Body of pancreas (tissue), 4 donors: ENCODE data around the gene SMPD3. TPM values are rescaled to one million over a fixed set of nuclear protein-coding genes. Genes with fewer than 3 reads are reported as not detected.

Experiments
- ATAC-seq: fragments of 150-250 bp; one replicate; pipeline ENCODE4 v1.9.1; 2016
- DNase-seq, 4 donors: peaks; one replicate each; pipeline ENCODE4 v3.0.0-alpha.2; 2019
- H3K27ac ChIP-seq, 4 donors: fragments of 200-600 bp; sonication (generic); 1 replicate in 3 of 4; 2 replicates in 1 of 4; pipeline versions ENCODE4 v1.5.1 to v1.6.1; 2016 to 2019; ENCODE audit warnings: mild to moderate bottlenecking in 1 of 4, mixed read lengths in 1 of 4, moderate library complexity in 1 of 4
- H3K27me3 ChIP-seq, 2 donors: fragments of 200-600 bp; sonication (generic); one replicate each; pipeline ENCODE4 v1.6.0; 2016; ENCODE audit warnings: mild to moderate bottlenecking in 1 of 2
- H3K36me3 ChIP-seq, 2 donors: fragments of 200-600 bp; sonication (generic); replicated peaks in 1 of 2; 2 replicates each; pipeline ENCODE4 v1.5.1; 2016; ENCODE audit warnings: low read depth in 2 of 2; ENCODE audit not compliant: insufficient read depth in 1 of 2
- H3K4me1 ChIP-seq: fragments of 200-600 bp; sonication (generic); one replicate; pipeline ENCODE4 v1.6.0; 2016
- H3K4me3 ChIP-seq, 2 donors: fragments of 200-600 bp; sonication (generic); 1 replicate in 1 of 2; 2 replicates in 1 of 2; pipeline ENCODE4 v1.5.1; 2016 to 2019
- H3K9me3 ChIP-seq, 3 donors: fragments of 200-600 bp; sonication (generic); 1 replicate in 2 of 3; 2 replicates in 1 of 3; pipeline ENCODE4 v1.5.1; 2016
- POLR2A ChIP-seq, 3 donors: fragments of 450-650 bp; IDR thresholded peaks; one replicate each; pipeline ENCODE4 v1.6.1; 2016; ENCODE audit warnings: antibody characterized with exemption in 3 of 3, mild to moderate bottlenecking in 2 of 3
- WGBS, 2 donors: methylation state at CpG; one replicate each; pipeline ENCODE4 v1.1.5; 2017; 5-methylcytosine and 5-hydroxymethylcytosine counted together
- intact Hi-C: fragments of 100-400 bp; cut with DNase I; formaldehyde crosslinking; loops from one replicate; pipeline ENCODE4 v1.15.1; 2023
- total RNA-seq, 2 donors: library from RNA; depleted of rRNA; stranded (reverse); fragments of >200 nt; gene quantifications; one replicate each; pipeline ENCODE4 v1.1.0, GENCODE V29; 2016
- TF ChIP-seq, protein P1 (sequence below), 7 experiments: fragments of 450-650 bp in 4 of 7; fragments of 200-600 bp in 3 of 7; sonication (generic) in 3 of 7; IDR thresholded peaks; one replicate each; pipeline ENCODE4 v1.5.1; 2016 to 2019; ENCODE audit warnings: antibody characterized with exemption in 7 of 7

SMPD3 gene
- total RNA-seq, 2 donors from 2014 or later: 1.3 to 4.6 TPM

DNA sequence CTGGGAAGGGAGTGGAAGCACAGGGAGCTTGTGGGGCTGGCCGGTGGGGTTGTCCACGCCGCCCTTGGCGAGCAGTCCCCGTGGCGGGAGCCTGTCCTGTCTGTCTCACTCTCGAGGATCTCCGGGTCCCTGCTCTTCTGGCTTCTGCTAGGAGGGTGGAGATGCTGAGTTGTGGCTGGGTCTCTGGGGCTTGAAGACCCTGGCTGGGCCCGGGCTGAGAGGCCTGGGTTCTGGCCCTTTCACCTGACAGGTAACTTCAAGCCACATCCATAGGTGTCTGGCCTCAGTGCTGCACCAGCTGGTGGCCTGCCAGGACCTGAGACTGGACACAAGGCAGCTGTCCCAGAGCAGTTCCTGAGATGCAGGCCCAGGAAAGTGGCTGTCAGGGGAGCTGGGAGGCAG is 90.8 kb downstream of the SMPD3 start:
- DNase-seq (no peak), ATAC-seq (no peak)
- Histone ChIP-seq H3K36me3 (peaks cover 0 to 12% of the 10 kb centered on the region in 2 donors), H3K27me3 (no peaks in the 10 kb centered on the region), H3K4me1 (no peaks in the 10 kb centered on the region), H3K27ac (no peak overlapping the region), H3K9me3 (no peaks in the 10 kb centered on the region), H3K4me3 (no peak overlapping the region)
- intact Hi-C loops: no loop called here
- 85 to 93% methylated on average over 9 of the region's 9 CpGs for WGBS, 2 donors
- TF ChIP-seq POLR2A (IDR thresholded peaks at IDR 0.05): no peak
- TF ChIP-seq, protein P1, sequence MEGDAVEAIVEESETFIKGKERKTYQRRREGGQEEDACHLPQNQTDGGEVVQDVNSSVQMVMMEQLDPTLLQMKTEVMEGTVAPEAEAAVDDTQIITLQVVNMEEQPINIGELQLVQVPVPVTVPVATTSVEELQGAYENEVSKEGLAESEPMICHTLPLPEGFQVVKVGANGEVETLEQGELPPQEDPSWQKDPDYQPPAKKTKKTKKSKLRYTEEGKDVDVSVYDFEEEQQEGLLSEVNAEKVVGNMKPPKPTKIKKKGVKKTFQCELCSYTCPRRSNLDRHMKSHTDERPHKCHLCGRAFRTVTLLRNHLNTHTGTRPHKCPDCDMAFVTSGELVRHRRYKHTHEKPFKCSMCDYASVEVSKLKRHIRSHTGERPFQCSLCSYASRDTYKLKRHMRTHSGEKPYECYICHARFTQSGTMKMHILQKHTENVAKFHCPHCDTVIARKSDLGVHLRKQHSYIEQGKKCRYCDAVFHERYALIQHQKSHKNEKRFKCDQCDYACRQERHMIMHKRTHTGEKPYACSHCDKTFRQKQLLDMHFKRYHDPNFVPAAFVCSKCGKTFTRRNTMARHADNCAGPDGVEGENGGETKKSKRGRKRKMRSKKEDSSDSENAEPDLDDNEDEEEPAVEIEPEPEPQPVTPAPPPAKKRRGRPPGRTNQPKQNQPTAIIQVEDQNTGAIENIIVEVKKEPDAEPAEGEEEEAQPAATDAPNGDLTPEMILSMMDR (IDR thresholded peaks at IDR 0.05): no peak

GRCh38 chr16:68356919-68357286 is 91.4 kb downstream of the SMPD3 start:
- no peak overlapping the region for H3K4me3 ChIP-seq
- intact Hi-C loops: no loop called here
- no peaks in the 10 kb centered on the region for H3K4me1 ChIP-seq
- WGBS, 2 donors: 84% methylated on average over 5 of the region's 5 CpGs; no CpG with 5 or more reads in 1 of the 2 donors
- no peaks in the 10 kb centered on the region for H3K9me3 ChIP-seq
- peaks cover 0 to 14% of the 10 kb centered on the region in 2 donors for H3K36me3 ChIP-seq
- no peak for DNase-seq
- TF ChIP-seq, protein P1 (IDR thresholded peaks at IDR 0.05): no peak
- no peak for TF ChIP-seq POLR2A (IDR thresholded peaks at IDR 0.05)
- no peak overlapping the region for H3K27ac ChIP-seq
- no peak for ATAC-seq
- no peaks in the 10 kb centered on the region for H3K27me3 ChIP-seq

GRCh38 chr16:68356249-68356918 is 91.9 kb downstream of the SMPD3 start:
- H3K27me3 ChIP-seq: no peaks in the 10 kb centered on the region
- WGBS, 2 donors: 71% methylated on average over 27 of the region's 28 CpGs; no CpG with 5 or more reads in 1 of the 2 donors
- DNase-seq (peak in 1 of 4 donors; percentile 20), ATAC-seq (no peak)
- no peaks in the 10 kb centered on the region for H3K9me3 ChIP-seq
- intact Hi-C loops: no loop called here
- no peak for TF ChIP-seq POLR2A (IDR thresholded peaks at IDR 0.05)
- peaks cover 0 to 14% of the 10 kb centered on the region in 2 donors for H3K36me3 ChIP-seq
- no peak overlapping the region for H3K27ac ChIP-seq
- no peak overlapping the region for H3K4me3 ChIP-seq
- no peaks in the 10 kb centered on the region for H3K4me1 ChIP-seq

GRCh38 chr16:68355447-68356248 is 92.7 kb downstream of the SMPD3 start:
- no peak overlapping the region for H3K4me3 ChIP-seq
- WGBS, 2 donors: 80 to 93% methylated on average over 5 to 28 of the region's 28 CpGs
- H3K27me3 ChIP-seq: no peaks in the 10 kb centered on the region
- H3K9me3 ChIP-seq: no peaks in the 10 kb centered on the region
- ATAC-seq (no peak), DNase-seq (no peak)
- intact Hi-C loops: no loop called here
- TF ChIP-seq, protein P1 (IDR thresholded peaks at IDR 0.05): no peak
- TF ChIP-seq POLR2A (IDR thresholded peaks at IDR 0.05): no peak
- H3K4me1 ChIP-seq: no peaks in the 10 kb centered on the region
- H3K27ac ChIP-seq: no peak overlapping the region
- peaks cover 0 to 14% of the 10 kb centered on the region in 2 donors for H3K36me3 ChIP-seq

- no peak overlapping the region for H3K27ac ChIP-seq
- intact Hi-C loops: no loop called here
- ATAC-seq: no peak
- H3K4me1 ChIP-seq: no peaks in the 10 kb centered on the region
- no peak overlapping the region for H3K4me3 ChIP-seq
- no peaks in the 10 kb centered on the region for H3K9me3 ChIP-seq
- peaks cover 0 to 14% of the 10 kb centered on the region in 2 donors for H3K36me3 ChIP-seq
- no peak for TF ChIP-seq POLR2A (IDR thresholded peaks at IDR 0.05)
- TF ChIP-seq, protein P1 (IDR thresholded peaks at IDR 0.05): no peak
- no peaks in the 10 kb centered on the region for H3K27me3 ChIP-seq
- DNase-seq: no peak
- WGBS, 2 donors: 90 to 97% methylated on average over 7 to 8 of the region's 9 CpGs
Observed at GRCh38 chr16:68354816-68355215, 93.5 kb downstream of the SMPD3 start.
